SK-N-SH (cell line): Measurements from ENCODE around the gene TMED1. TPM values are rescaled to one million over a fixed set of nuclear protein-coding genes. Genes with fewer than 3 reads are reported as not detected.

Source experiments
- CTCF ChIA-PET: fragments of 300-600, 350-600 bp; formaldehyde crosslinking; extraction: SDS; loops from one replicate; lab custom pipeline; 2021; lab: Yijun Ruan, JAX
- POLR2A ChIA-PET: fragments of 350-600 bp; sonication (Branson Sonifier 250); formaldehyde crosslinking; extraction: SDS; loops from one replicate; lab custom pipeline; 2020; ENCODE audit warnings: antibody characterized with exemption, inconsistent platforms; lab: Yijun Ruan, JAX
- DNase-seq: peaks from one replicate; pipeline ENCODE4 v3.0.0; 2012
- H2AFZ ChIP-seq: fragments of 200-600 bp; sonication (generic); 2 replicates; pipeline ENCODE4 v1.8.1; 2016; ENCODE audit warnings: antibody characterized with exemption, mild to moderate bottlenecking, low read depth
- H3F3A ChIP-seq: fragments of 200-600 bp; sonication (generic); replicated peaks from 2 replicates; pipeline ENCODE3; 2016; ENCODE audit warnings: antibody characterized with exemption, mild to moderate bottlenecking; ENCODE audit not compliant: insufficient read depth
- H3K27ac ChIP-seq, 2 experiments: fragments of 200-500 bp in 1 of 2; fragments of 200-600 bp in 1 of 2; sonication (Bioruptor generic) in 1 of 2; sonication (generic), shearing (Covaris generic) in 1 of 2; 2 replicates each; pipeline versions ENCODE4 v1.5.1 to v1.6.1; 2014 to 2016; ENCODE audit warnings: low read depth in 2 of 2, inconsistent platforms in 1 of 2, low read length in 1 of 2, mild to moderate bottlenecking in 1 of 2, mixed read lengths in 1 of 2
- H3K27me3 ChIP-seq: fragments of 200-600 bp; sonication (generic), shearing (Covaris generic); 2 replicates; pipeline ENCODE4 v1.6.1; 2016; ENCODE audit warnings: mixed run types; ENCODE audit not compliant: insufficient read depth
- H3K36me3 ChIP-seq, 2 experiments: fragments of 200-500 bp in 1 of 2; fragments of 200-600 bp in 1 of 2; sonication (Bioruptor generic) in 1 of 2; sonication (generic) in 1 of 2; replicated peaks in 1 of 2; 2 replicates each; pipeline versions ENCODE3 to v1.5.1; 2014 to 2016; ENCODE audit warnings: low read length in 1 of 2, mild to moderate bottlenecking in 1 of 2; ENCODE audit not compliant: insufficient read depth in 2 of 2, control insufficient read depth in 1 of 2
- H3K4me1 ChIP-seq, 2 experiments: fragments of 200-500 bp in 1 of 2; fragments of 200-600 bp in 1 of 2; sonication (Bioruptor generic) in 1 of 2; sonication (generic), shearing (Covaris generic) in 1 of 2; 2 replicates each; pipeline versions ENCODE4 v1.5.1 to v1.6.1; 2014 to 2016; ENCODE audit warnings: low read depth in 1 of 2, low read length in 1 of 2, mixed run types in 1 of 2; ENCODE audit not compliant: insufficient read depth in 2 of 2, control insufficient read depth in 1 of 2
- H3K4me2 ChIP-seq: fragments of 200-600 bp; sonication (generic), shearing (Covaris generic); 2 replicates; pipeline ENCODE4 v1.6.1; 2017; ENCODE audit warnings: mixed run types
- H3K4me3 ChIP-seq, 2 experiments: fragments of 200-500 bp in 1 of 2; fragments of 200-600 bp in 1 of 2; sonication (Bioruptor generic) in 1 of 2; sonication (generic), shearing (Covaris generic) in 1 of 2; 2 replicates each; pipeline versions ENCODE4 v1.5.1 to v1.8.1; 2014 to 2016; ENCODE audit warnings: low read depth in 2 of 2, inconsistent platforms in 1 of 2, low read length in 1 of 2, mild to moderate bottlenecking in 1 of 2, mixed read lengths in 1 of 2, moderate library complexity in 1 of 2
- H3K79me2 ChIP-seq: fragments of 200-600 bp; sonication (generic); 2 replicates; pipeline ENCODE4 v1.8.1; 2017; ENCODE audit warnings: mild to moderate bottlenecking; ENCODE audit not compliant: insufficient read depth
- H3K9ac ChIP-seq: fragments of 200-600 bp; sonication (generic); 2 replicates; pipeline ENCODE4 v1.6.1; 2017; ENCODE audit warnings: mixed run types
- H3K9me2 ChIP-seq: fragments of 200-600 bp; sonication (generic); 2 replicates; pipeline ENCODE4 v1.6.1; 2017; ENCODE audit warnings: mixed run types
- H3K9me3 ChIP-seq: fragments of 200-600 bp; sonication (generic); 2 replicates; pipeline ENCODE4 v1.6.1; 2017; ENCODE audit warnings: mixed run types, mild to moderate bottlenecking, moderate library complexity
- H4K20me1 ChIP-seq: fragments of 200-600 bp; sonication (generic); 2 replicates; pipeline ENCODE4 v1.6.1; 2017; ENCODE audit warnings: mild to moderate bottlenecking, mixed run types; ENCODE audit not compliant: insufficient read depth
- CHD2 ChIP-seq: fragments of 150-350 bp; IDR thresholded peaks from 2 replicates; pipeline ENCODE4 v1.6.1; 2018; ENCODE audit warnings: low read length; ENCODE audit not compliant: partially characterized antibody
- EP300 ChIP-seq, 2 experiments: IDR thresholded peaks; 2 replicates each; pipeline versions ENCODE4 v1.4.0 to v1.6.1; 2012; ENCODE audit warnings: borderline replicate concordance in 1 of 2, low read depth in 1 of 2, low read length in 1 of 2
- EZH2phosphoT487 ChIP-seq: fragments of 200-600 bp; sonication (generic); IDR thresholded peaks from 2 replicates; pipeline ENCODE4 v1.6.1; 2017; ENCODE audit warnings: low read depth, mixed run types, mild to moderate bottlenecking, antibody characterized with exemption, moderate library complexity, borderline replicate concordance
- FOSL2 ChIP-seq: IDR thresholded peaks from 2 replicates; pipeline ENCODE4 v1.4.0; 2012; ENCODE audit warnings: low read depth, mild to moderate bottlenecking, moderate library complexity, borderline replicate concordance
- GABPA ChIP-seq: IDR thresholded peaks from 2 replicates; pipeline ENCODE4 v1.4.0; 2012; ENCODE audit warnings: low read depth, mild to moderate bottlenecking
- POLR2AphosphoS5 ChIP-seq: IDR thresholded peaks from 2 replicates; pipeline ENCODE4 v1.6.1; 2012; ENCODE audit warnings: low read depth, low read length
- RCOR1 ChIP-seq: fragments of 150-350 bp; IDR thresholded peaks from 2 replicates; pipeline ENCODE4 v1.6.1; 2017; ENCODE audit warnings: antibody characterized with exemption, low read length
- SIN3A ChIP-seq: IDR thresholded peaks from 2 replicates; pipeline ENCODE4 v1.6.1; 2012; ENCODE audit warnings: low read depth, mild to moderate bottlenecking, low read length, moderate library complexity, borderline replicate concordance
- TCF12 ChIP-seq: IDR thresholded peaks from 2 replicates; pipeline ENCODE4 v1.4.0; 2012
- TEAD4 ChIP-seq: IDR thresholded peaks from 2 replicates; pipeline ENCODE4 v1.4.0; 2012; ENCODE audit warnings: mild to moderate bottlenecking, borderline replicate concordance; ENCODE audit not compliant: insufficient read depth
- USF2 ChIP-seq: fragments of 150-350 bp; IDR thresholded peaks from 2 replicates; pipeline ENCODE4 v1.6.1; 2017; ENCODE audit warnings: antibody characterized with exemption, low read length, low read depth, borderline replicate concordance
- YY1 ChIP-seq: IDR thresholded peaks from 2 replicates; pipeline ENCODE4 v1.4.0; 2012; ENCODE audit warnings: low read depth, mild to moderate bottlenecking
- WGBS: methylation state at CpG from one replicate; pipeline ENCODE4 v1.1.6; 2017; ENCODE audit warnings: low lambda C conversion rate; 5-methylcytosine and 5-hydroxymethylcytosine counted together
- polyA plus RNA-seq, 3 experiments: library from polyadenylated mRNA; depleted of rRNA; stranded (reverse); fragments of >200 nt; gene quantifications; 2 replicates each; pipeline ENCODE4 v1.2.3, GENCODE V29; 2012
- TF ChIP-seq, protein P1 (sequence below): IDR thresholded peaks from 2 replicates; pipeline ENCODE4 v1.4.0; 2012; ENCODE audit warnings: low read depth, borderline replicate concordance
- TF ChIP-seq, protein P2 (sequence below): IDR thresholded peaks from 2 replicates; pipeline ENCODE4 v1.4.0; 2012; ENCODE audit warnings: low read depth, borderline replicate concordance
- TF ChIP-seq, protein P3 (sequence below): IDR thresholded peaks from 2 replicates; pipeline ENCODE4; 2012

Gene TMED1
- polyA plus RNA-seq, 1 of the 3 experiments (the other 2 are of a cell fraction): 92.4 TPM

GRCh38 chr19:10803252-10803651 lies 32.8 kb downstream of the TMED1 start:
- H4K20me1 ChIP-seq: no peaks in the 10 kb centered on the region
- H3K4me3 ChIP-seq: no peak overlapping the region
- CTCF ChIA-PET: interaction anchor here (0.8 to 1.1 kb wide), 2 partner anchors 33 to 366 kb away, joined by 3 read pairs; partner anchors contain the start of gene TMED1
- H3K9me2 ChIP-seq: no peaks in the 10 kb centered on the region
- H3K36me3 ChIP-seq: peaks cover 13 to 29% of the 10 kb centered on the region in 2 experiments
- no peak overlapping the region for H2AFZ ChIP-seq
- H3K9ac ChIP-seq: no peak overlapping the region
- no peaks in the 10 kb centered on the region for H3K9me3 ChIP-seq
- no peaks in the 10 kb centered on the region for H3K27me3 ChIP-seq
- no peak for DNase-seq
- no peak overlapping the region for H3K27ac ChIP-seq
- no peaks in the 10 kb centered on the region for H3K4me1 ChIP-seq
- POLR2A ChIA-PET: no interaction called here
- WGBS: 95% methylated on average over 8 of the region's 9 CpGs
- TF ChIP-seq, protein P1, sequence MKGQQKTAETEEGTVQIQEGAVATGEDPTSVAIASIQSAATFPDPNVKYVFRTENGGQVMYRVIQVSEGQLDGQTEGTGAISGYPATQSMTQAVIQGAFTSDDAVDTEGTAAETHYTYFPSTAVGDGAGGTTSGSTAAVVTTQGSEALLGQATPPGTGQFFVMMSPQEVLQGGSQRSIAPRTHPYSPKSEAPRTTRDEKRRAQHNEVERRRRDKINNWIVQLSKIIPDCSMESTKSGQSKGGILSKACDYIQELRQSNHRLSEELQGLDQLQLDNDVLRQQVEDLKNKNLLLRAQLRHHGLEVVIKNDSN: no peak
- TF ChIP-seq, all 33 proteins: peak for 0
- Histone ChIP-seq H3K4me2 (no peak overlapping the region), H3K79me2 (no peaks in the 10 kb centered on the region), H3F3A (peaks cover 5% of the 10 kb centered on the region)

DNA sequence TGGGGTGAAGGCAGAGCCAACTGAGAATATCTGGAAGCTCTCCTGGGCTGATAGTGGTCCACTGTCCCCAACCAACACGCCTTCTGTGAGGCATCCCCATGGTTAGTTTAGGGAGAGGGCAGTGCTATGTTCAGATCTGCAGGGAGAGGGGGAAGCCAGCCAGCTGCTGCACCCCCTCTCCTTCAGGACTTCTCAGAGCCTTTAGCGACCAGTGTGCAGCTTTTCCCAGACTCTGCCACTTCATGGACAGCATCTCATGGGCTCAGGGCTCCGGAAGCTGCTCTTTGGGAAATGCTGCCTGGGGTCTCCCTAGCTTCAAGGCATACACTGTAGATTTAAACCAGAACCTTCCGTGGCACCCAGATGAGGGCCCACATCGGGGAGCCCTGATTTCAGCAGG lies 33.5 kb downstream of the TMED1 start:
- H3F3A ChIP-seq: no peaks in the 10 kb centered on the region
- H3K36me3 ChIP-seq: peaks cover 17 to 37% of the 10 kb centered on the region in 2 experiments
- H3K79me2 ChIP-seq: no peaks in the 10 kb centered on the region
- H3K9me3 ChIP-seq: no peaks in the 10 kb centered on the region
- CTCF ChIA-PET: no interaction called here
- H4K20me1 ChIP-seq: no peaks in the 10 kb centered on the region
- no peaks in the 10 kb centered on the region for H3K4me1 ChIP-seq
- POLR2A ChIA-PET: no interaction called here
- H3K4me2 ChIP-seq: no peak overlapping the region
- TF ChIP-seq GABPA (no peak), SIN3A (no peak), TEAD4 (no peak), CHD2 (no peak), FOSL2 (no peak), USF2 (no peak), YY1 (no peak), POLR2AphosphoS5 (no peak), EZH2phosphoT487 (no peak), TCF12 (no peak), RCOR1 (no peak), EP300 (IDR thresholded peaks at IDR 0.05; ENCODE audit: borderline replicate concordance in 1 of 2, low read depth in 1 of 2, low read length in 1 of 2) (no peak)
- TF ChIP-seq, protein P2, sequence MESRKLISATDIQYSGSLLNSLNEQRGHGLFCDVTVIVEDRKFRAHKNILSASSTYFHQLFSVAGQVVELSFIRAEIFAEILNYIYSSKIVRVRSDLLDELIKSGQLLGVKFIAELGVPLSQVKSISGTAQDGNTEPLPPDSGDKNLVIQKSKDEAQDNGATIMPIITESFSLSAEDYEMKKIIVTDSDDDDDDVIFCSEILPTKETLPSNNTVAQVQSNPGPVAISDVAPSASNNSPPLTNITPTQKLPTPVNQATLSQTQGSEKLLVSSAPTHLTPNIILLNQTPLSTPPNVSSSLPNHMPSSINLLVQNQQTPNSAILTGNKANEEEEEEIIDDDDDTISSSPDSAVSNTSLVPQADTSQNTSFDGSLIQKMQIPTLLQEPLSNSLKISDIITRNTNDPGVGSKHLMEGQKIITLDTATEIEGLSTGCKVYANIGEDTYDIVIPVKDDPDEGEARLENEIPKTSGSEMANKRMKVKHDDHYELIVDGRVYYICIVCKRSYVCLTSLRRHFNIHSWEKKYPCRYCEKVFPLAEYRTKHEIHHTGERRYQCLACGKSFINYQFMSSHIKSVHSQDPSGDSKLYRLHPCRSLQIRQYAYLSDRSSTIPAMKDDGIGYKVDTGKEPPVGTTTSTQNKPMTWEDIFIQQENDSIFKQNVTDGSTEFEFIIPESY: no peak
- TF ChIP-seq, protein P3, sequence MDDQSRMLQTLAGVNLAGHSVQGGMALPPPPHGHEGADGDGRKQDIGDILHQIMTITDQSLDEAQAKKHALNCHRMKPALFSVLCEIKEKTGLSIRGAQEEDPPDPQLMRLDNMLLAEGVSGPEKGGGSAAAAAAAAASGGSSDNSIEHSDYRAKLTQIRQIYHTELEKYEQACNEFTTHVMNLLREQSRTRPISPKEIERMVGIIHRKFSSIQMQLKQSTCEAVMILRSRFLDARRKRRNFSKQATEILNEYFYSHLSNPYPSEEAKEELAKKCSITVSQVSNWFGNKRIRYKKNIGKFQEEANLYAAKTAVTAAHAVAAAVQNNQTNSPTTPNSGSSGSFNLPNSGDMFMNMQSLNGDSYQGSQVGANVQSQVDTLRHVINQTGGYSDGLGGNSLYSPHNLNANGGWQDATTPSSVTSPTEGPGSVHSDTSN: no peak
- no peak for DNase-seq
- H3K9me2 ChIP-seq: no peaks in the 10 kb centered on the region
- H3K4me3 ChIP-seq: no peak overlapping the region
- no peaks in the 10 kb centered on the region for H3K27me3 ChIP-seq
- 95% methylated on average over 5 of the region's 5 CpGs for WGBS
- no peak overlapping the region for H3K27ac ChIP-seq
- H3K9ac ChIP-seq: no peak overlapping the region
- no peak overlapping the region for H2AFZ ChIP-seq
